H1 (cell line): Measurements from ENCODE around the gene FHIT. TPM values are rescaled to one million over a fixed set of nuclear protein-coding genes. Genes with fewer than 3 reads are reported as not detected.

Source experiments
- CHD7 ChIP-seq: fragments of 300-600 bp; sonication (generic); IDR thresholded peaks from 2 replicates; pipeline ENCODE4 v1.7.1; 2012; ENCODE audit warnings: low read length, moderate library complexity, mild to moderate bottlenecking, inconsistent platforms; ENCODE audit not compliant: insufficient replicate concordance
- FOSL1 ChIP-seq: IDR thresholded peaks from 2 replicates; pipeline ENCODE4 v1.6.1; 2011; ENCODE audit warnings: mild to moderate bottlenecking, low read depth, low read length, moderate library complexity; ENCODE audit not compliant: insufficient read depth
- polyA plus RNA-seq, 7 experiments: library from polyadenylated mRNA; depleted of rRNA in 3 of 7; stranded (reverse) in 5 of 7; unstranded in 2 of 7; fragments of >200 nt in 5 of 7; fragments of 200-250 nt in 2 of 7; gene quantifications; 1 replicate in 5 of 7; 2 replicates in 1 of 7; 4 replicates in 1 of 7; pipeline versions ENCODE4 v1.2.1 to v1.2.3, GENCODE V29; 2011 to 2013; ENCODE audit warnings: missing spikeins in 2 of 7, mixed read lengths in 2 of 7
- total RNA-seq: library from RNA; stranded (reverse); fragmentation: NEBNext Ultra II Directional; extraction: Animal tissue kit (Norgen Biotek cat#: 25700); gene quantifications from 2 replicates; pipeline ENCODE4 v1.2.1, GENCODE V29; 2021

The FHIT gene
- total and polyA plus RNA-seq, 2 of the 8 experiments (the other 6 are each of a cell fraction or from before 2014, with no cell fraction given) = 1.2 to 3.2 TPM

GRCh38 chr3:60622349-60622748, 628.9 kb downstream of the FHIT start (continued):
- no peak for TF ChIP-seq CHD7
- no peak for TF ChIP-seq FOSL1
